ENCODE measurements around the gene ZNF597. TPM values are rescaled to one million over a fixed set of nuclear protein-coding genes. Genes with fewer than 3 reads are reported as not detected.

Gene ZNF597
- total and polyA plus RNA-seq, 10 of the 15 experiments (the other 5 are each of a cell fraction or from before 2014, with no cell fraction given), result 0.80 to 2.8 (median 2.0) TPM

- intact Hi-C loops (cut with micrococcal nuclease; ENCODE audit: unreplicated experiment) (no loop called here), in situ Hi-C loops (cut with MboI) (no loop called here)
- no peak overlapping the region for H3K4me3 ChIP-seq
- H3K27ac ChIP-seq (ENCODE audit: control insufficient read depth, insufficient read depth), result no peak overlapping the region
- H3K9me3 ChIP-seq (replicated peaks; ENCODE audit: control insufficient read depth, insufficient read depth, low read length), result peaks cover 8% of the 10 kb centered on the region; the same call in 2 of the 3 replicates
- H3K4me1 ChIP-seq (ENCODE audit: control insufficient read depth, insufficient read depth, low read length), result no peaks in the 10 kb centered on the region
- ChIA-PET CTCF (interaction anchor here (0.6 kb wide), 1 partner anchor 101 kb away, joined by 3 read pairs; no protein-coding TSS in a partner anchor), POLR2A (no interaction called here), RAD21 (ENCODE audit: unreplicated experiment) (no interaction called here), SMC1A (ENCODE audit: uncharacterized antibody, unreplicated experiment) (no interaction called here)
- no peak overlapping the region for H2AFZ ChIP-seq (ENCODE audit: control insufficient read depth, low read depth, low read length)
- FAIRE-seq (no peak), DNase-seq (ENCODE audit: low read depth, low spot score) (no peak), ATAC-seq (no peak; the same call in 2 of the 3 replicates)
- 84% methylated on average over 4 of the region's 4 CpGs for WGBS (ENCODE audit: insufficient coverage, insufficient replicate concordance, low lambda C conversion rate, missing lambda C conversion rate)
- no TSS peak for BruUV-seq (replicated peaks)
- no peak overlapping the region for H3K4me2 ChIP-seq (ENCODE audit: control insufficient read depth, insufficient read depth)
- TF ChIP-seq FOXM1 (IDR thresholded peaks at IDR 0.05; ENCODE audit: low read depth, low read length) (no peak), CHD4 (IDR thresholded peaks at IDR 0.05) (no peak), EED (IDR thresholded peaks at IDR 0.05; ENCODE audit: low read depth) (no peak), PKNOX1 (IDR thresholded peaks at IDR 0.05) (no peak), RCOR1 (conservative IDR thresholded peaks at IDR 0.05; ENCODE audit: low read depth, low read length) (no peak), SMARCA5 (IDR thresholded peaks at IDR 0.05) (no peak), CUX1 (IDR thresholded peaks at IDR 0.05; ENCODE audit: insufficient replicate concordance, low read depth, low read length) (no peak), GABPA (IDR thresholded peaks at IDR 0.05; ENCODE audit: low read depth) (no peak), HDAC6 (IDR thresholded peaks at IDR 0.05; ENCODE audit: unreplicated experiment) (no peak), KDM1A (IDR thresholded peaks at IDR 0.05; ENCODE audit: borderline replicate concordance) (no peak), ETV6 (conservative IDR thresholded peaks at IDR 0.05 in 1 of 2, IDR thresholded peaks at IDR 0.05 in 1 of 2; ENCODE audit: borderline replicate concordance in 1 of 2, low read depth in 1 of 2) (no peak), CBFB (IDR thresholded peaks at IDR 0.05; ENCODE audit: low read depth) (no peak), ZBED1 (IDR thresholded peaks at IDR 0.05; ENCODE audit: borderline replicate concordance) (no peak), TCF12 (IDR thresholded peaks at IDR 0.05; ENCODE audit: low read depth, low read length) (no peak)
- TF ChIP-seq, protein P1, sequence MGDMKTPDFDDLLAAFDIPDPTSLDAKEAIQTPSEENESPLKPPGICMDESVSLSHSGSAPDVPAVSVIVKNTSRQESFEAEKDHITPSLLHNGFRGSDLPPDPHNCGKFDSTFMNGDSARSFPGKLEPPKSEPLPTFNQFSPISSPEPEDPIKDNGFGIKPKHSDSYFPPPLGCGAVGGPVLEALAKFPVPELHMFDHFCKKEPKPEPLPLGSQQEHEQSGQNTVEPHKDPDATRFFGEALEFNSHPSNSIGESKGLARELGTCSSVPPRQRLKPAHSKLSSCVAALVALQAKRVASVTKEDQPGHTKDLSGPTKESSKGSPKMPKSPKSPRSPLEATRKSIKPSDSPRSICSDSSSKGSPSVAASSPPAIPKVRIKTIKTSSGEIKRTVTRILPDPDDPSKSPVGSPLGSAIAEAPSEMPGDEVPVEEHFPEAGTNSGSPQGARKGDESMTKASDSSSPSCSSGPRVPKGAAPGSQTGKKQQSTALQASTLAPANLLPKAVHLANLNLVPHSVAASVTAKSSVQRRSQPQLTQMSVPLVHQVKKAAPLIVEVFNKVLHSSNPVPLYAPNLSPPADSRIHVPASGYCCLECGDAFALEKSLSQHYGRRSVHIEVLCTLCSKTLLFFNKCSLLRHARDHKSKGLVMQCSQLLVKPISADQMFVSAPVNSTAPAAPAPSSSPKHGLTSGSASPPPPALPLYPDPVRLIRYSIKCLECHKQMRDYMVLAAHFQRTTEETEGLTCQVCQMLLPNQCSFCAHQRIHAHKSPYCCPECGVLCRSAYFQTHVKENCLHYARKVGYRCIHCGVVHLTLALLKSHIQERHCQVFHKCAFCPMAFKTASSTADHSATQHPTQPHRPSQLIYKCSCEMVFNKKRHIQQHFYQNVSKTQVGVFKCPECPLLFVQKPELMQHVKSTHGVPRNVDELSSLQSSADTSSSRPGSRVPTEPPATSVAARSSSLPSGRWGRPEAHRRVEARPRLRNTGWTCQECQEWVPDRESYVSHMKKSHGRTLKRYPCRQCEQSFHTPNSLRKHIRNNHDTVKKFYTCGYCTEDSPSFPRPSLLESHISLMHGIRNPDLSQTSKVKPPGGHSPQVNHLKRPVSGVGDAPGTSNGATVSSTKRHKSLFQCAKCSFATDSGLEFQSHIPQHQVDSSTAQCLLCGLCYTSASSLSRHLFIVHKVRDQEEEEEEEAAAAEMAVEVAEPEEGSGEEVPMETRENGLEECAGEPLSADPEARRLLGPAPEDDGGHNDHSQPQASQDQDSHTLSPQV (IDR thresholded peaks at IDR 0.05), result no peak
- H3K9ac ChIP-seq (ENCODE audit: control insufficient read depth, insufficient read depth, low read length), result no peak overlapping the region
- no peaks in the 10 kb centered on the region for H3K27me3 ChIP-seq (replicated peaks in 1 of 2; ENCODE audit: control insufficient read depth in 2 of 2, insufficient read depth in 2 of 2, low read length in 1 of 2)
- peaks cover 51% of the 10 kb centered on the region for H3K79me2 ChIP-seq (ENCODE audit: control insufficient read depth, insufficient read depth, low read length)
- 0 out of 2 replicates have a peak, but pooled peaks cover 2% of the 10 kb centered on the region for H4K20me1 ChIP-seq (ENCODE audit: control insufficient read depth, insufficient read depth)
- peaks cover 5 to 12% of the 10 kb centered on the region in 2 experiments for H3K36me3 ChIP-seq (ENCODE audit: control insufficient read depth in 2 of 2, insufficient read depth in 2 of 2, low read length in 1 of 2)
Measured at GRCh38 chr16:3467921-3468320, 24.6 kb upstream of the ZNF597 start.
